Skeletal muscle tissue (tissue), 5 donors: ENCODE data around the gene SHROOM3. TPM values are rescaled to one million over a fixed set of nuclear protein-coding genes. Genes with fewer than 3 reads are reported as not detected.

Experiments
- H3K27ac ChIP-seq: one replicate; pipeline ENCODE4 v1.7.0; 2013; ENCODE audit warnings: mild to moderate bottlenecking, low read depth, low read length, inconsistent platforms
- H3K27me3 ChIP-seq, 3 donors: one replicate each; pipeline ENCODE4 v1.7.0; 2013; ENCODE audit warnings: low read length in 3 of 3; ENCODE audit not compliant: control insufficient read depth in 3 of 3, insufficient read depth in 3 of 3
- H3K36me3 ChIP-seq, 3 donors: one replicate each; pipeline ENCODE4 v1.7.0; 2013; ENCODE audit warnings: low read length in 3 of 3; ENCODE audit not compliant: control insufficient read depth in 3 of 3, insufficient read depth in 3 of 3
- H3K4me1 ChIP-seq, 3 donors: one replicate each; pipeline ENCODE4 v1.7.0; 2013; ENCODE audit warnings: low read length in 3 of 3, mild to moderate bottlenecking in 3 of 3; ENCODE audit not compliant: control insufficient read depth in 3 of 3, insufficient read depth in 3 of 3
- H3K4me3 ChIP-seq, 3 donors: one replicate each; pipeline ENCODE4 v1.7.0; 2013; ENCODE audit warnings: low read length in 3 of 3
- H3K9ac ChIP-seq, 3 donors: one replicate each; pipeline ENCODE4 v1.7.0; 2013; ENCODE audit warnings: low read length in 3 of 3, mild to moderate bottlenecking in 3 of 3, moderate library complexity in 2 of 3, low read depth in 1 of 3
- H3K9me3 ChIP-seq, 3 donors: one replicate each; pipeline ENCODE4 v1.7.0; 2013; ENCODE audit warnings: low read length in 3 of 3; ENCODE audit not compliant: control insufficient read depth in 3 of 3
- small RNA-seq: library from RNA; depleted of rRNA; stranded (forward); fragments of <200 nt; gene quantifications from one replicate; pipeline ENCODE3, GENCODE V24; 2014
- total RNA-seq: library from RNA; depleted of rRNA; stranded (reverse); fragments of >200 nt; gene quantifications from one replicate; pipeline ENCODE4 v1.2.3, GENCODE V29; 2014
- donor health status: Osteomylitis.

SHROOM3 gene
- total RNA-seq, 1 donor from 2014 or later = 21.4 TPM

DNA sequence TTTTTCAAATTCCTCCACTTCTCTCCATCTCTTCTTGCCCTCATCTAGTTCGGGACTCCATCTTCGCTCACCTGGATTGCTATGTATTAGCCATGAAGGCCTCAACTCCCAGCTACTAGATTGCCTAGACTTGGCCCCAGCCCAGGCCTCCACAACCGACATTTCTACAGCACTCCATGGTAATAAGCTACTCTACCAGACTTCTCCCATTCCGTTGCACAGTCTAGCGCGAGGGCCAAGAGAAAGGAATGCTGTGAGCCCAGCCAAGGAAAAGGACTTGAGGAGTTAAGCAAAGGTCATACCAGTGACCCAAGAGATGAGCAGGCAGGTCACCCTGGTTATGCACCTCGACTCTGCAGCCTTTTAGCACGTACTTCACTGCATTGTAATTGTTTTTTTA, 387.3 kb downstream of the SHROOM3 start:
- no peak overlapping the region for H3K4me3 ChIP-seq
- no peak overlapping the region for H3K9ac ChIP-seq
- no peaks in the 10 kb centered on the region for H3K9me3 ChIP-seq
- no peak overlapping the region for H3K27ac ChIP-seq
- H3K27me3 ChIP-seq = no peaks in the 10 kb centered on the region
- no peaks in the 10 kb centered on the region for H3K4me1 ChIP-seq
- no peaks in the 10 kb centered on the region for H3K36me3 ChIP-seq

DNA sequence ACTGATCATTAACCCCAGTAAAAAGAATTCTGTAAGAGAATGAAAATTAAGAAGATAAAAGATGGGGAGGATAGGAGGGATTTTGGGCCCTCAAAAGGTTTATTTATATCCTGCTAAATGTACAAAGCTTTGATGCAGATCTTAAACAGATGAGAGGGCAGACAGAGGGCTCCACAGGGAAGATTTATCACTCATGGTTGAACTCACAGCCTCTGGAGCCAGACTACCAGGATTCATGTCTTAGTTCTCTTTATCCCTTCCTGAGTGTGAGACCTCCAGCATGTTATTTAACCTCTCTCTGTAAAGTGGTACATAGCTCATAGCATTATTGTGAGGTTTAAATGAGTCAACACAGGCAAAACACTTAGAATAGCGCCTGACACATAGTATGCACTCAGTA, 388.5 kb downstream of the SHROOM3 start:
- H3K36me3 ChIP-seq = no peaks in the 10 kb centered on the region
- H3K27ac ChIP-seq = no peak overlapping the region
- H3K4me3 ChIP-seq = no peak overlapping the region
- H3K9me3 ChIP-seq = no peaks in the 10 kb centered on the region
- no peak overlapping the region for H3K9ac ChIP-seq
- H3K27me3 ChIP-seq = no peaks in the 10 kb centered on the region
- H3K4me1 ChIP-seq = no peaks in the 10 kb centered on the region

- Histone ChIP-seq H3K27ac (peak overlapping the region; percentile 28), H3K9ac (no peak overlapping the region), H3K36me3 (no peaks in the 10 kb centered on the region), H3K4me3 (peak overlapping the region in 2 of 3 donors; percentile 14 to 38), H3K27me3 (no peaks in the 10 kb centered on the region), H3K9me3 (no peaks in the 10 kb centered on the region), H3K4me1 (peaks cover 11 to 14% (median 14%) of the 10 kb centered on the region in 3 donors)
Measured at GRCh38 chr4:76830612-76830963, 395.6 kb downstream of the SHROOM3 start.

- Histone ChIP-seq H3K9me3 (no peaks in the 10 kb centered on the region), H3K27me3 (no peaks in the 10 kb centered on the region), H3K9ac (no peak overlapping the region), H3K36me3 (no peaks in the 10 kb centered on the region), H3K27ac (peak overlapping the region; percentile 28), H3K4me1 (peaks cover 11 to 14% (median 14%) of the 10 kb centered on the region in 3 donors), H3K4me3 (peak overlapping the region in 2 of 3 donors; percentile 38 to 45)
Measured at GRCh38 chr4:76830964-76831703, 396.1 kb downstream of the SHROOM3 start.

DNA sequence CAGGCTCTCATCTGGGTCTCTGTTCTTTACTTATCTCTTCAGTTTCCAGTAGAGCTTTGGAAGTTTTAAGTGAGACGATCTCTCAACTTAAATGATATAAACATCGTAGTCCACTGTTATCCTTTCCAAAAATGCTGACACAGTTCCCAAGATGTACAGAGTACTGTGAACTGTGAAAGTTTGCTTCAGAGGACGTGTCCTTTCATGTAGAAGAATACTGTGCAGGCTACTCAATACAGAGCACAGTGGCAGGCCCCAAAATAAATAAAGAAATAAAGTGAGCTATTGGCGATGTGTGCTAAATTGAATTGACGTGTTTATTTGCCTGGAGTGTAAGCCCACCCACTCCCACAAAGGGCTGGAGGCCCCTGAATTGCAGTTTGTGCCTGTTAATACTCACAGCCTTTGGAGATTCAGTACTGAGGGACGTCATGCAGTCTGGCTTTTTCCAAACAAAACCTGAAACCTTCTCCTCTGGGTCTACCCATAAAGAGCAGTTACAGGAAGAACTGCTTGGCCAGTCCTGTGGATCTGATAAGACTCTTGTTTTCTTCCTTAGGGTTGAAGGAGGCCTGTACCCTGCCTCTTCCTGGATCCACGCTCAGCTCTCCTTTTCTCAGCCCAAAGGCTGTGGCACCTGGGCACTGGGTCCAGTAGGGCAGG, 396.8 kb downstream of the SHROOM3 start:
- Histone ChIP-seq H3K9ac (no peak overlapping the region), H3K27me3 (no peaks in the 10 kb centered on the region), H3K27ac (peak overlapping the region; percentile 28), H3K9me3 (no peaks in the 10 kb centered on the region), H3K36me3 (no peaks in the 10 kb centered on the region), H3K4me1 (peaks cover 11 to 14% (median 14%) of the 10 kb centered on the region in 3 donors), H3K4me3 (no peak overlapping the region)

Small RNAs within 50 kb of the gene (small RNA-seq; reads per million reads assigned to genes)
- gene MIR4450 = not detected
- not detected for gene RF00278
- gene RNU6-145P = not detected

Other genes starting within 250 kb of the SHROOM3 start
- 125 TPM for gene SCARB2, start 221.4 kb upstream of the SHROOM3 start, total RNA-seq
- gene FAM47E, start 183.5 kb upstream of the SHROOM3 start, total RNA-seq = 0.52 TPM
- gene STBD1, start 128.5 kb upstream of the SHROOM3 start, total RNA-seq = 27.1 TPM
- gene CCDC158, start 14.1 kb upstream of the SHROOM3 start, total RNA-seq = 1.0 TPM